Fibroblast of skin of abdomen (primary cell): ENCODE results near the gene SLC16A2. TPM values are rescaled to one million over a fixed set of nuclear protein-coding genes. Genes with fewer than 3 reads are reported as not detected.

Experiments
- DNase-seq: peaks from one replicate; pipeline ENCODE4 v3.0.0-alpha.2; 2013
- polyA plus RNA-seq, 2 experiments: library from polyadenylated mRNA; unstranded; fragments of 120-200 nt; gene quantifications; one replicate each; pipeline ENCODE4 v1.2.1, GENCODE V29; 2013; ENCODE audit not compliant: insufficient read length in 2 of 2

Gene SLC16A2
- 26.6 TPM for polyA plus RNA-seq (2013, experiment 1 of 2; ENCODE audit: insufficient read length)
- polyA plus RNA-seq (2013, experiment 2 of 2; ENCODE audit: insufficient read length), result 24.7 TPM

DNA sequence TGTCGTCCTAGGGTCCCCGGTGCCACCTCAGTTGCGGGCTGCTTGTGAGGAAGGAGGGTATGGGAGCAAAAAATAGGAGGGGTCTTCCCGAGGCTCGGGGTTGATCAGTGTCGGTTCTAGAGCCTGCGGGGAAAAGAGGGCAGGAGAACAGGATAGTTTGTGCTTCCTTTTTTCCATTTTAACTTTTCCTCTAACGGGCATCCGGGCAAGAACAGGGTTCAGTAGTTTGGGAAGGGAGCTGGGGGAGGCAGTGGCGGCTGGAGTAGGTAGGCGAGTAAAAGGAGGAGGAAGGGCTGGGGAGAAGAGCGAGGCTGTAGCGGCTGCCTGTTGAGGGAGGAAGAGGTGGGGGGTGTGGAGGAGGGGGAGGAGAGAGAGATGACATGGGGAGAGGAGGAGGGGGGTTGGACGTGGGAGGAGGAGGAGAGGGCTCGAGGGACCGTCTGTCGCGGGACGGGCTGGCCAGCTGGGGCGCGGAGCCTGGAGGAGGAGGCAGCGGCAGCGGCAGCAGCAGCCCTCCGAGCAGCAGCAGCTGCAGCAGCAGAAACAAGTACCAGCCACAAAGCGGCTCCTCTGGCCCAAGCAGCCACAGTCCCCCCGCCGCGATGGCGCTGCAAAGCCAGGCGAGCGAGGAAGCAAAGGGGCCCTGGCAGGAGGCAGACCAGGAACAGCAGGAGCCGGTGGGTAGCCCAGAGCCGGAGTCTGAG, at the start of gene SLC16A2:
TSS of gene SLC16A2 (plus strand) at position 458 of the 704 bp plus-strand sequence. CDS start at position 603, 145 bp downstream.
- DNase-seq, result peak; percentile 85

DNA sequence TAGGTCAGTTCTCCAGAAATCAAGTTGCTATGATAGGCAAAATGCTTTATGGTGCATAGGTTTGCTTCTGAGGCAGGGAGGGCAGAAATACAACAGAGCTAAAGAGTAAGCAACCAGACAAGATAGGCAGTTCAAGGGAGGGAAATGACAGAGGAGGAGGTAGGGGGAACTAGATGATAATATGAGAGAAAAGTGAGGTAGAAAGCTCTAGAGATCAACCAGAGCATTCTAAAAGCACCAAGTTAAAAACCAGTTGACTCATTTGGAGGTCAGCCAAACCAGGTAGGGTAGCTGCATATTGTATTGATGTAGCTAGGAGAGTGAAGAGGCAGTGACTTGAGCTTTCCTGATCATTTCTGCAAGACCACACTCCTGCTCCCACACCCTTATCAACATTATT, 49.0 kb upstream of the SLC16A2 start:
- DNase-seq, result no peak

DNA sequence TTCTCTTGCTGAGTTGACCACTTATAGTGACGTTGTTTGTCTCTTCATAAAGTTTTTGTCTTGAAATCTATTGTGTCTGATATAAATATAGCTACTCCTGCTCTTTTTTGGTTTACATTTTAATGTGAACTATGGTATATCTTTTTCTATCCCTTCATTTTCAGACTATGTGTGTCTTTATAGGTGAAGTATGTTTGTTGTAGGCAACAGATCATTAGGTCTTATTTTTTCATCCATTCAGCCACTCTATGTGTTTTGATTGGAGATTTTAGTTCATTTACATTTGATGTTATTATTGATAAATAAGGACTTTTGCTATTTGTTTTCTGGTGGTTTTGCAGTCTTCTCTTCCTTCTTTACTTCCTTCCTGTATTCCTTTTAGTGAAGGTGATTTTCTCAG, 44.0 kb upstream of the SLC16A2 start:
- DNase-seq, result no peak

DNA sequence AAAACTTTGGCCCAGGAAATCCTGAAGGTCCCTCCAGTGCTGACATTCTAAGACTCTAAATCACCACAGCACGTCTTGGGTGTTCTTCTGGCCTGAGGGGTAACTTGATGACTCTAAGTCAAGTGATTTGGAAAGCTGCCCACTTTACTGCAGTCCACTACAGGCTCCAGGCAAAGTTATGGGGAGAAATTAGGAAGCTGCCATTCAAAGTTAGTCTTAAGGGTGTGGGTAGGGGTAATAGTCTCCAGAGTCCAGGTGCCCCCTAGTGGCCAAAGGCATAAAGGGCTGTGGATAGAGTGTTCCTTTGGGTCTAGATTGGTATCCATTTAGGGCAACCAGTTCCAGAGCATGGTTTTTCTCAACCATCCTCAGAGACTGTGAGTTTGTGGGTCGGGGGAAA, 38.7 kb upstream of the SLC16A2 start:
- peak; percentile 59 for DNase-seq

DNA sequence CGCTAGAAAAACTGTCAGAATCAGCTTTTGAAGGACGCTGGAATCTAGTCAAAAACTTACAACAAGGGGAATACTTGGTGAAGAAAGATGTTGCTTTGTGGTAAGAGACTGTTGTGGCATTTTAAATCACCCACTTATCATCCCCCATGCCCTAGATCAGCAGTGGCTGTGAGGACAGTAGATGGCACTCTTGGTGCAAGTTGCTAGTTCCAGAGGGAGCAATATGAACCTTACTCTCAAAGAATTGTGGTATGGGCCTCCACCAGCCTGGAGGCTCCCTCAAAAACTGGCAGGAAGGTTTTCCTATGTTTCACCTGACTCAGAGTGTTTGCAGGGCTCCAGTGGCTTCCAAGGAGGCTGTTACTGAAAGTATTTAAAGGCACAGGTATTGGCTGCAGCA, 37.7 kb upstream of the SLC16A2 start:
- peak; percentile 47 for DNase-seq

DNA sequence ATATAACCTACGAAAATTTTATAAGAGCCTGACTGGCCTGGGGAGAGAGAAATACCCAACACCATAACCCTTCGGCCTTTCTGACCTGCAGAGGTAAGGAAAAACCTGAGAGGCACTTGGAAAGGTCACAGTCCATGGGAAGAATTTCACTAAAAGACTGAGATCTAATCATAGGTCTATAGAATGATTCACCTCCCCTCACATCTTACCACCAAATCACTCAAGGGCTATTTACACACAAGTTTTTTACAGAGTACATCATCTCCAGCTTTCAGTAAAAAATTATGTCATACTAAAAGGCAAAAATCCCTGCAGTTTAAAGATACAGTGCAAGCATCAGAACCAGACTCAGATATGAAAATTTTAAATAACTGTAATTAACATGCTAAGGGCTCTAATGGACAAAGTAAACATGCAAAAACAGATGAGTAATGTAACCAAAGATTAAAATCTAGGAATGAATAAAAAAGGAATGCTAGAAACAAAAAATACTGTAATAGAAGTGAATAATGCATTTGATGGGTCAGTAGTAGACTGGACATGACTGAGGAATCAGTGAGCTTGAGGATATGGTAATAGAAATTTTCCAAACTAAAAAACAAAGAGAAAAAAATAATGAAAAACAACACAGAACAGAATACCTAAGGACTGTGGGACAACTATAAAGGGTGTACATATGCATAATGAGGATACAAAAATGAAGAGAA, 32.1 kb upstream of the SLC16A2 start:
- no peak for DNase-seq

DNA sequence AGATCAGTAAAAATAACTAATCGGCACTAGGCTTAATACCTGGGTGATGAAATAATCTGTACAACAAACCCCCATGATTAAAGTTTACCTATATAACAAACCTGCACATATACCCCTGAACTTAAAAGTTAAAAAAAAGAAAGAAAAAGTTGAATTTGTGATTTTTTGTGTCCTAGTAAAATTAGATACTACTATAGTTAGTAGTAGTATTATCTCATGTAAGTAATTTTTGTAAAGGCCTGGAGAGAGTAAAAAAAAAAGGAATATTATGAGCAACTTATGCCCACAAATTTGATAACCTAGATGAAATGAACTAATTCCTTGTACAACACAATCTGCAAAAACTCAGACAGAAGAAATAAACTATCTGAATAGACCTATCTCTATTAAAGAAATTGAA, 25.7 kb upstream of the SLC16A2 start:
- DNase-seq, result no peak

DNA sequence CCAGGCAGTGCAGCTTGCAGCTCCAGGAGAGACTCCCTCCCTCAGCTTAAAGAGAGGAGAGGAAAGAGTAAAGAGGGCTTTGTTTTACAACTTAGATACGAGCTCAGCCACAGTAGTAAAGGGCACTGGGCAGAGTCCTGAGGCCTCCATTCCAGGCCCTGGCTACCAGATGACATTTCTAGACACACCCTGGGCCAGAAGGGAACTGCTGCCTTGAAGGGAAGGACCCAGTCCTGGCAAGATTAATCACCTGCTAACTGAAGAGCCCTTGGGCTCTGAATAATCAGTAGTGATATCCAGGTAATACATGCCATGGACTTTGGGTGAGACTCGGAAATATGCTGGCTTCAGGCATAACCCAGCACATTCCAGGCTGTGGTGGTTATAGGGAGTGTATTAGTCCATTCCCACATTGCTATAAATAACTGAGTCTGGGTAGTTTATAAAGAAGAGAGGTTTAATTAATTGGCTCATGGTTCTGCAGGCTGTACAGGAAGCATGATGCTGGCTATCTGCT, 15.3 kb upstream of the SLC16A2 start:
- no peak for DNase-seq

DNA sequence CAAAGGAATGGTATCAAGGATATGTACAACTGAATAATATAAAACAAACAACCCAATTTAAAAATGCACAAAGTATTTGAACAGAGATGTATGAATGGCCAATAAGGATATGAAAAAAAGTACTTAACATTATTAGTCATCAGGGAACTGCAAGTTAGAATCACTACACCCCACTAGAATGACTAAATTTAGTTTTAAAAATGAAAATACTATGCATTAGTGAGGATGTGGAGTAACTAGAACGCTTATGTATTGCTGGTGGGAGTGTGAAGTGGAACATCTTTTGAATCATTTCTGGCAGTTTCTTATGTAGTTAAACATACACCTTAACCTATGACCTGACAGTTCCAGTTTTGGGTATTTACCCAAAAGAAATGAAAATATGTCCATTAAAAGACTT, 13.0 kb upstream of the SLC16A2 start:
- DNase-seq, result no peak

DNA sequence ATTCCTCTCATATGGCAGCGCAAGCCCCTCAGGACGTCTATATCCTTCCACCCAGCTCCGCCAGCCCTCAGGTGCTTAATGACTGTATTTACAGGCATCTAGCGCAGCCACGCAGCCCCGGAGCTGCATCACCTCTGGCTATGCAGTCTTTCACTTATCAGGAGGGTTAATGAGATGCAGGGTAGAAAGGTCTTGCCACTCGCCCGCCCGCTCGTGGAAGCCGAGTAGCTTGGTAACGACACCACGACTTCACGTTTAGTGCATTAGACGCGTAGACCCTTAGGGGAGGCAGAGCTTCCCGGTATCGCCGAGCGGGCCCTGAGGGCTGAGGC, 1.5 kb upstream of the SLC16A2 start:
- DNase-seq, result no peak

DNA sequence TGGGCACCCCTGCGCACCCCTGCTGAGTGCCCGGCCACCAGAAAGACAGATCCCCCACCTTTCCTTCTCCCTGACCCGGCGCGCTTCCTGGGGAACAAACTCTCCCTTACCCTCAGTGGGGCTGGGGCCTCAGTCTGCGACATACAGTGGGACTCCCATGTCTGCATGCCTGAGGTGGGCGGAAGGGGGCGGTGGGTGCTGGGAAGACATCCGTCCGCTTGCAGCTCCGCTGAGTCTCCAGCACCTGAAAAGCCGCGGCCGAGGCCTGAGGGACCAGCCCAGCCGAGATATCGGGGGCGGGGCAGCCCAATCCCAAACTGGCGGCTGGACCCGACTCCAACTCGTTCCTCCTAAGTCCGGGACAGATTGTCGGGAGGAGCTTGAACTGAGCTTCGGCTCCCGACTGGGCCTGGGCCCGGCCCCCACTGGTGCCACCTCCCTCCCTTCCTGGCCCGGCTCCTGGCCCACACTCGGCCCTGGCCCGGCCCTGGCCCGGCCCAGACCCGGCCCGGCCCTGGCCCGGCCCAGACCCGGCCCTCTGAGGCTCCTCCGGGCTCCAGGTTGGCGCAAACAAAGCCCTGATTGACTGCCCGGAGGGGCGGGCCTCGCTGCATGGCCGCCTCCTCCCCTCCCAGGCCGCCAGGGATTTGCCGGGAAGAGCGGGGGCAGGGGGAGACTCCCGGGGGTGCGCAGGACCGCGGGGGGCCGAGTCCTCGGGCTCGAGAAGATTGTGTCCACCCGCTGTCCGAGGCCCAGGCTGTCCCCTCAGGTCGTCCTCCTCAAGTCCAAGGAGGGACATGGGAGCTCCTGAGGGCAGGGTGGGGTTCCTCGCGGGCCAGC, 877 bp upstream of the SLC16A2 start:
- peak; percentile 62 for DNase-seq

DNA sequence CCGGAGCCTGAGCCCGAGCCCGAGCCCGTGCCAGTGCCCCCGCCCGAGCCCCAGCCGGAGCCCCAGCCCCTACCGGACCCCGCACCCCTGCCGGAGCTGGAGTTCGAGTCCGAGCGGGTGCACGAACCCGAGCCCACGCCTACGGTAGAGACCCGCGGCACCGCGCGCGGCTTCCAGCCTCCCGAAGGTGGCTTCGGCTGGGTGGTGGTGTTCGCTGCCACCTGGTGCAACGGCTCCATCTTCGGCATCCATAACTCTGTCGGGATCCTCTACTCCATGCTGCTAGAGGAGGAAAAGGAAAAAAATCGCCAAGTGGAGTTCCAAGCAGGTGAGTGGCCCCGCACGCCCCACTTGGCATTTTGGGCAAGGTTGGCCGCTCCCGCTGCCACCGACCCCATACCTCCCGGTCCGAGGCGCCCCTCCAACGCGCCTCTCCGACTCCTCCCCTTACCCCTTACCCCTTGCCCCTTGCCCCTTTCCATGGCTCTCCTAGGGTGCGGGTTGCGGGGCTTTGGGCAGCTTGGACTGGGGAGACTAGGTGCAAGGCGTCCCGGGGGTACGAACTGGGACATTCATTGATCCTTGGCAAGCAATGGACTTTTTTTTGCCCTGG, 553 bp downstream of the SLC16A2 start:
- DNase-seq, result no peak

DNA sequence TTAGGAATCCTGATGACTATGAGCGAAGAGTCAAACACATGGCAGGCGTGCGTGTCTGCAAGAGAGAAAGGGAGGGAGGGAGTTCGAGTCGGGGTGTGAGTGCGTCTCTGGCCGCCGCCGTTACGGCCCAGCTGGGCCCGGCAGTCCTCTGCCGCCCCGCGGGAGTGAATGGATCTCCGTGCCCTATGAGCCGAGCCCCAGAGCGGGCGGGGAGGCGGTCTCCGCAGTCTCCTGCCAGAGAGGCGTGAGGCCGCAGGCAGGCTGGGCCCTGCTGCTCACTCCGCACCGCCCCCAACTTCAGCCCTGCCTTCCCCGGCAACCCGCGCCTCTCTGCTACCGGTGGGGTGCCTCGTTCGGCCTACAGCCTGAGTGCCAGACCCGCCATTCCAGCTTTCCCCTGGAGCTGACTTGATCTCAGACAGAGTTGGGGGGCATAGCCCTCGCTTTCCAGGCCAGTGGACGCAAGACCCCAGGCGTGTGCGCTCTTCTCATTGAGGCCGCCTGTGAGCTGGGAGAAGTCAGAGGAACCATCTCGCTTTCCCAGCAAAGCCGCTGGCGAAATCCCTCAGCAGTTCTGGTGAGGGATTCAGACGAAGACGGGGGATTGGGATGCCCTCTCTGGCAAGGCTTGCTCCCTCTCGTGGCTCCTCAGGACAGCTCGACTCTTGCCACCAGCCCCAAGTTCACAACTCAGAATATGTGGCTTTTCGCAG, 1.4 kb downstream of the SLC16A2 start:
- peak; percentile 62 for DNase-seq

DNA sequence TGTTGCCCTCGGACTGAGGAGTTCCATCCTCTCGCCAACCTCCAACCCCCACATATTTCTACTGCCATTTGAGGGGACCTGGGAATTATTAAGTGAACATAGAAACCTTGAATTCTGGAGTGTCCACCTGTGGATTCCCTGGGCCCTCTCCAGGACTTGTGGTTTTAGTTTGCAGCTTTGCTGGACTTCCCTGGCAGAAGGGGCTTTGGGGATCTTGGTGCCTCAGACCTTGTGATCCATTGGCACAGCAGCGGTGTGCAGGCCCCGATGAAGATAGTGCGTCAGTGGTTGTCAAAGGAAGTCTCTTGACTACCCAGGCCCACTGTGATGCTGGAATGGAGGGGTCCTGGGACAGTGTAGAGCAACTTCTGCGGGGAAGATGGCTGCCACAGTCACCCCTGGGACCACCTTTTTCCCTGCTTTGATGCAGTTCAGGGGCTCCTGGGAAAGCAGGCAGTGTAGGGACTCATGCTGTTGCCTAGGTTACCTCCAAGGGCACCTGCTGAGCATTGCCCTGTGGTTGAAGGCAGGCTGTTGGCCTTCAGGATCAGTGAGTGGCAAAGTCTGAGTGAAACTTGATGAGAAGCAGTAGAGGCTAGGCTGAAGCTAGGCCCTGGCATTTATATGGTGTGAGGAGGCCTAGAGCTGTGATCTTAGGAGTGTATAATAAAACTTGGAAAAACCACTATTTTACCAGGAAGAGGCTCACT, 2.2 kb downstream of the SLC16A2 start:
- DNase-seq, result no peak

DNA sequence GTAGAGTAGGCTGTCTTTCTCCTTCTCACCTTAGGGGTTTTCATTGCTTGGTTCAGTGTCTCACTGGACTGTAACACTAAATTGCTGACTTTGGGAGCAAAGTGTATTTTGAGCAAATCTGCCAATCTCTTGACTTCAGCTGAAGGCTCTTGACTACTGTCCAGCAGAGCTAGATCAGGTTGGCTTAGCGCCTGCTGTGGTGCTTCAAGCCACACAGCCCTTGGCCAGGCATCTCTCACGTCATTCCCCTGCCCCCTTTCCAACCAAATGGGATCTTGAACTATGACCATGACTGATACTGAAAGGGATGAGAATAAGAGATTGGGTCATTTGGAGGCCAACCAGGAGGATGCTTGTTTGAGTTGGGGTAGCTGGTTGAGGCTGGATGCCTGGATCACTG, 4.8 kb downstream of the SLC16A2 start:
- no peak for DNase-seq

DNA sequence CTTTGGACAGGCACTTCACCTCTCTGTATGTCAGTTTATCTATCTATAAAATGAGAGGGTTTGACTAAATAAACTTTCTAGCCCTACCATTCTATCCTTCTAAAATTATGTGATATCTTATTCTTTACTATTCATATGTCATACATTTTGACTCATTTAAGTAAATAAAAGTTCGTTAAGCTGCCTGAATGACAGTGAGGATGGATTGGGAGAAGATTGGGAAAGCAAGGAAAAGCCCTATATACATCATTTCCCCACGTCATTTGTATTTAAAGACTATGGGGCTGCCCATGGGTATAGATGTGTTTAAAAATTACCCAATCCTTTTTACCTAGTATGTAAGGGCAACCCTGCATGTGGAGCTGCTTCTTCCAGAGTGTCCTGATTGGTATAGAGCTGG, 5.3 kb downstream of the SLC16A2 start:
- no peak for DNase-seq

DNA sequence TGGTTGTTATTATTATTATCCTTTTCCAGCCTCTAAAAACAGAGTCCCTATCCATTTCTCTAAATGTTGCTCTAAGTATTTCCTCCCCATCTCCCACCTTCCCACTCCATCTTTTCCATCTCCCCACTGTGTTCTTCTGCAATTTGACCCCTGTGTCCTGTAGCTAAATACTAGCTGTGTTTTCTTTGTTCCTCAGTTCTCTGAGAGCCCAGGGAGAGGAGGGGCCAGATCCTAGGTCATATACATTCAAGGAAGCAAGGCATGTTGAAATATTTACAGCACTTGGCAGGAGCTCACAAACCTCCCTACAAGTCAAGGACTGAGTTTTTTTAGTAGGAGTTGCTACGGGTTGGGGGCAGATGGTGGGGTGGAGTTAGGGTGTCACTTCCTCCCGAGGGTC, 10.5 kb downstream of the SLC16A2 start:
- DNase-seq, result no peak

DNA sequence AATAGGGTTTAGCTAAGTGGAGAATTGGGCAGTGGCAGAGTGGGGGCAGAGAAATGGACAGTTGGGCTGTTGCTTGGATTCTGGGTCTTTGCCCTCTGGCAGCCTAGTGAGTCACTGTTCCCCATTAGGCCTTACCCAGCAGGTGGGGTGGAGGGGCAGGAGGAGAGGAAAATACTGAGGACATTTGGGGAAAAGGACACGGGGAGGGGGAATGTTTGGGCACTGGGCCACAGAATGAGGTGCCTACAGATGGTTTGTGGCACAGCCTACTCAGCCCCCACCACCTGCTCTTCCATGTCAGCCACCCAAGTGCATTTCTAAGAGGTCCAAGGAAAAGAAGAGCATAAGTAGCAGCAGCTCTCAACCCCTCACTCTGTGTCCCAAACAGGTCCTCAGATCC, 13.0 kb downstream of the SLC16A2 start:
- DNase-seq, result no peak

DNA sequence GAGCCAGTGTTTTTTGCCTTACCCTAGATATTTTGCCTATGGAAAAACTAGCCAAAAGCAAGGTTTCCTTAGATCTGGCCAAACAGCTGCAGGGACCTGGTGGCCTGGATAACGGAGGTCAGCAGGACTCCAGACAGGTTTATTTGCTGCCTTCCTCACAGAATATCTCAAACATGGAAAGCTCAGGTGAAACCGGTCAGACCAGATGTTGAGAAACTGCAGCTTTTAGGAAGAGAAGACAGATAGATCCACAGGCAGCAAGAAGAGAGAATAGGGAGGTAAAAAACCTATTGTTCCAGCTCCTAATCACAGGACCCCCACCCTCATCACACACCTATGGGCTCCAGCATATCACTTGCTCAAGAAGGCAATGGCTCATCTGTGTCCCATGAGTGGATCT, 16.2 kb downstream of the SLC16A2 start:
- no peak for DNase-seq

DNA sequence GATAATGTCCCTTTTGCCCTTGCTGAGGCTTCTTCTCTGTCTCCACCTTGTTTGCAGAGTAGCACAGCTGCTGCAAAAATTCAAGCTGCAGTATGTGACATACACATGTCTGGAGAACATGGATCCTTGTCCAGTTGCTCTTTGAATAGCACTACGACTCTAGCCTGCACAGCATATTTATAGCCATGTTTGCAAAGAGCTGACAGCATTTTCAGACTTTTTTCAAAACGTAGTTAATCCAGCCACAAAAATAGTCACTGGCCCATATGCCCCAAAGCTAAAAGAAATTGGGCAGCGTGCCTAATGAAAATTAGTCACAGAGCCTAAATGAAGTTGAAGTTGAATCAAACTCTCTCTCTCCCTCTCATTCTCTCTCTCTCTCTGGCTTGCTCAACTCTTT, 17.5 kb downstream of the SLC16A2 start:
- no peak for DNase-seq

DNA sequence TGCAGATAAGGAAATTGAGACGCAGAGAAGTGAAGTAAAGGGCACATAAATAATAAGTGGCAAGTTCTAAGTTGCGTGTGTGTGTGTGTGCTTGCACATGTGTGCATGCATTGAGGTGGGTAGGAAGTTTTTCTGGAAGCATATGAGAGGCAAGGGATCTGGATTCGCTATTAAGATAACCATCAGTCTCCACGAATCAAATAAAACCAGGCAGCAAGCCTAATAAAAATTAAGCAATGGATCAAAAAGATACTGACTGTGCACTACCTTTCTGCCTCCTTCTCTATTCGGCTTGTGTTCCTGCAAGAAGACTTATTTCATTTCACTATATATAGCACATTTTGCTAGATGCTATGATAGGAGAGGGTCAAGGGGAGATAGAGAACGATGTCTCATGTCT, 23.8 kb downstream of the SLC16A2 start:
- no peak for DNase-seq
